ENCODE measurements around the gene SETD7.

- TF ChIP-seq CTCF (IDR thresholded peaks at IDR 0.05; ENCODE audit: insufficient read depth, low read length, poor library complexity, severe bottlenecking) (no peak), EZH2phosphoT487 (conservative IDR thresholded peaks at IDR 0.05; ENCODE audit: low read length) (no peak)
Observed at GRCh38 chr4:139567159-139567870, 11.3 kb upstream of the SETD7 start.

Data from SU-DHL-6 (cell line).